Activated T-helper 17 cell treated with anti-CD3 and anti-CD28 coated beads, Interleukin-2, amount 50 U/mL, for 72 hours (primary cell): Measurements from ENCODE around the gene FBF1. TPM values are rescaled to one million over a fixed set of nuclear protein-coding genes. Genes with fewer than 3 reads are reported as not detected.

Experiments used
- ATAC-seq: fragments of 150-1000 bp; cut with Tn5 transposase; replicated peaks from 2 replicates; pipeline ENCODE4 v1.10.0; 2021; ENCODE audit warnings: mild to moderate bottlenecking, moderate library complexity
- H3K27ac Mint-ChIP-seq: one replicate; pipeline ENCODE4 v1.8.0; 2022; ENCODE audit warnings: mixed read lengths
- H3K27me3 Mint-ChIP-seq: one replicate; pipeline ENCODE4 v1.8.0; 2022; ENCODE audit warnings: mixed read lengths
- H3K36me3 Mint-ChIP-seq: one replicate; pipeline ENCODE4 v1.8.0; 2022; ENCODE audit warnings: low read depth, mild to moderate bottlenecking, mixed read lengths
- H3K4me1 Mint-ChIP-seq: one replicate; pipeline ENCODE4 v1.8.0; 2022; ENCODE audit warnings: mixed read lengths
- H3K4me3 Mint-ChIP-seq: one replicate; pipeline ENCODE4 v1.8.0; 2022; ENCODE audit warnings: mild to moderate bottlenecking, mixed read lengths
- H3K9me3 Mint-ChIP-seq: one replicate; pipeline ENCODE4 v1.8.0; 2022; ENCODE audit warnings: mixed read lengths
- total RNA-seq, 2 donors: library from RNA; stranded (reverse); gene quantifications; one replicate each; pipeline ENCODE4 v1.2.3, GENCODE V29; 2022

Gene FBF1
- total RNA-seq, 2 donors from 2014 or later = 9.2 to 10.6 TPM

DNA sequence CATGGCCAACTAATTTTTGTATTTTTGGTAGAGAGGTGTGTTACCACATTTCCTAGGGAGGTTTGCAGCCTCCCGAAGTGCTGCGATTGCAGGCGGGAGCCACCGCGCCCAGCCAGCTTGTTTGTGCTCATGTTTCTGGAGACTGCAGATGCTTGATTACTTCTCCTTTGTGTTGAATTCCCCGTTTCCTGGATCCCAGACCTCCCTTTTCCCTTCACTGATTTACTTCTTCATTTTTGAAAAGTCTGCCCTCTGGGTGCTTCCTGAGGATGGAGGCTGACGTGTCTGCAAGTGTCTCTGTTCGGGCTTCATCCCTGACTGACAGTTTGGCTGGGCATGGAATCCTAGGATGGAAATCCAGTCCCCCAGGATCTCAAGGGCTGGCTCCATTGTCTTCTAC, 55.4 kb downstream of the FBF1 start:
- no peaks in the 10 kb centered on the region for H3K27me3 Mint-ChIP-seq
- no peaks in the 10 kb centered on the region for H3K9me3 Mint-ChIP-seq
- H3K36me3 Mint-ChIP-seq = peaks cover 13% of the 10 kb centered on the region
- H3K27ac Mint-ChIP-seq = no peak overlapping the region
- no peak for ATAC-seq
- peaks cover 2% of the 10 kb centered on the region for H3K4me1 Mint-ChIP-seq
- H3K4me3 Mint-ChIP-seq = no peak overlapping the region

DNA sequence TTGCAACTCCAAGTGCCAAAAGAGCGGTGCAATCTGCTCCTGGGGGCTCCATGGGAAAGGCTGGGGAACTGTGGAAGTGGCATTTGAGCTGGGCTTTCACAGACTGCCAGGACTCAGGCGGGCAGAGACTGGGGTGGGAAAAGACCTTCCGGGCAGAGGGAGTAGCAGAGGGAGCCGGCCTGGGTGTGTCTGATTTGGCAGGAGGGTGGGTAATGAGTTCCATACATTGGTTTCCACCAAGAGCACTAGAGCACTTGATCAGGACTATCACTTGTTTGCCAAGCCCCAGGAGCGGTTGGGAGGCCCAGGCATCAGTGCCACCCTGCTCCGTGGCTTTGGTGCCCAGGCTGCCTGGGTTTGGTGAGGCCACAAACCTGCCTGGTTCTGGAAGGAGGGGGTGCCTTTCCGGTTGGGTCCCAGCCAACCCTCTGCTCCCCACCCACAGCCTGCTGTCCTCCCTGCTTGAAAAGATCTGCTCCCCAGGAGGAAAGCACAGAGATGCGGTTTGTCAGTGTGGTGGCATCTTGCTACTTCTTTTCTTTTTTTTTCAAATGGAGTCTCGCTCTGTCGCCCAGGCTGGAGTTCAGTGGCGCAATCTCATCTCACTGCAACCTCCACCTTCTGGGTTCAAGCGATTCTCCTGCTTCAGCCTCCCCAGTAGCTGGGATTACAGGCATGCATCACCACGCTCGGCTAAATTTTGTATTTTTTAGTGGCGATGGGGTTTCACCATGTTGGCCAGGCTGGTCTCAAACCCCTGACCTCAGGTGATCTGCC, 59.0 kb downstream of the FBF1 start:
- Mint-ChIP-seq H3K36me3 (no peaks in the 10 kb centered on the region), H3K27me3 (no peaks in the 10 kb centered on the region), H3K9me3 (no peaks in the 10 kb centered on the region), H3K4me1 (no peaks in the 10 kb centered on the region), H3K27ac (no peak overlapping the region), H3K4me3 (no peak overlapping the region)
- no peak for ATAC-seq

DNA sequence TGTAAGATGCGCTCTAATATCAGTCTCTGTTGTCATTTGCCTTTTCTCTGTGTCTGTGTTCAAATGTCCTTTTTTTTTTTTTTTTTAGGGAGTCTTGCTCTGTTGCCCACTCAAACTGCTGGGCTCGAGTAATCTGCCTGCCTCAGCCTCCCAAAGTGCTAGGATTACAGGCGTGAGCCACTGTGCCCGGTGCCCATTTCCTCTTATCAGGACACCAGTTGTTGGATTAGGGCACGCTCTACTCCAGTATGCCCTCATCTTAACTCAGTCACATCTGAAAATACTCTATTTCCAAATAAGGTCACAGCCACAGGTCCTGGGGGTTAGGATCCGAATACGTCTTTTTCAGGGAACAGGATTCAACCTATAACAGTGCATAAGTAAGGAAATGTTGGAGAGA, 60.6 kb downstream of the FBF1 start:
- H3K4me3 Mint-ChIP-seq = peak overlapping the region; percentile 27

DNA sequence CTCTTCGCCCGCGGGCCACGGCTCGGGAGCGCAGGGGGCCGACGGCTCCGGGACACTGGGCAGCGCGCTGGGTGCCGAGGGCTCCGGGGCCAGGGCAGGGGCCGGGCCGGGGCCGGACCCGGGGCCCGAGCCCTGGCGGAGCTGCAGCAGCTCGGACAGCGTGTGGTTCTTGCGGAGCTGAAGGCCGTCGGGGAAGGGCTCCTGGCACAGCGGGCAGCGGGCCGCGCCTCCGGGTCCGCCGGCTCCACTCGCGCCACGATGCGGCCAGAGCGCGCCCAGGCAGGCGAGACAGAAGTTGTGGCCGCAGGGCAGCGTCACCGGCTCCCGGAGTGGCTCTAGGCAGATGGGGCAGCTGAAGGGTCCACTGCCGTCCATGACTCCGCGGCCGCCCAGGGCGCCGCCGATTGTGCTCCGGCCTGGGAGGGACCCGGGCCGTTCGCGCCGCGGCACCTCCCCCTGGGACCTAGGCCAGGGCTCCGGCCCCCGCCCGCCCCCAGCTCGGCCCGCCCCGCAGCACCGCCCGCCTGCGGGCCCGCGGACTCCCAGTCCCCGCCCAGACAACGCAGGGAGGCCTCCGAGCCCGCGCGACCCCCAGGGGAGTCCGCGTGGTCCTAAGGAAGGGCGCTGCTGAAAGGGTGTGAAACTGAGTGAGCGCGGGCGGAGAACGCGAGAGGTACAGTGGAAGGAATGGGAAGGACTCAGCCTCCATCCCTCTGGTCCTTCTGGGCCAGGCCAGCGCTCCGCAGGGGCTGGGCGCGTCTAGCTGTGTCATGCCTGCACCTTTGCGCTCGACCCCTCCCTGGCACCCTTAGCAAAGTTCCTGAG, 62.5 kb downstream of the FBF1 start, which contains the start of gene TRIM47:
TRIM47 (minus strand) TSS at position 408 of the 825 bp plus-strand sequence; CDS start at position 375, 33 bp downstream.
- peak; percentile 17 for ATAC-seq
- peak within 1 kb of the TSS; percentile 88 for H3K27ac Mint-ChIP-seq

More for the DNA sequence above, 60.6 kb downstream of the FBF1 start:
- Mint-ChIP-seq H3K4me1 (no peaks in the 10 kb centered on the region), H3K27ac (no peak overlapping the region), H3K9me3 (no peaks in the 10 kb centered on the region), H3K36me3 (no peaks in the 10 kb centered on the region), H3K27me3 (no peaks in the 10 kb centered on the region)
- ATAC-seq = no peak

GRCh38 chr17:75877752-75878173, 63.1 kb downstream of the FBF1 start:
- Mint-ChIP-seq H3K27me3 (no peaks in the 10 kb centered on the region), H3K4me1 (no peaks in the 10 kb centered on the region)

More for the DNA sequence above, 62.5 kb downstream of the FBF1 start, which contains the start of gene TRIM47:
- Mint-ChIP-seq H3K36me3 (no peaks in the 10 kb centered on the region), H3K27me3 (no peaks in the 10 kb centered on the region), H3K9me3 (no peaks in the 10 kb centered on the region), H3K4me3 (peak within 1 kb of the TSS; percentile 93), H3K4me1 (no peaks in the 10 kb centered on the region)

GRCh38 chr17:75876938-75877751, 63.7 kb downstream of the FBF1 start:
- H3K27ac Mint-ChIP-seq = peak overlapping the region; percentile 88
- H3K36me3 Mint-ChIP-seq = no peaks in the 10 kb centered on the region
- H3K4me1 Mint-ChIP-seq = no peaks in the 10 kb centered on the region
- H3K4me3 Mint-ChIP-seq = peak overlapping the region; percentile 93
- H3K27me3 Mint-ChIP-seq = no peaks in the 10 kb centered on the region
- H3K9me3 Mint-ChIP-seq = no peaks in the 10 kb centered on the region
- ATAC-seq = peak; percentile 44

More at GRCh38 chr17:75877752-75878173, 63.1 kb downstream of the FBF1 start:
- Mint-ChIP-seq H3K4me3 (peak overlapping the region; percentile 93), H3K27ac (peak overlapping the region; percentile 88), H3K9me3 (no peaks in the 10 kb centered on the region), H3K36me3 (no peaks in the 10 kb centered on the region)
- ATAC-seq = peak; percentile 79

- peak overlapping the region; percentile 93 for H3K4me3 Mint-ChIP-seq
- peak overlapping the region; percentile 88 for H3K27ac Mint-ChIP-seq
- no peaks in the 10 kb centered on the region for H3K27me3 Mint-ChIP-seq
- H3K4me1 Mint-ChIP-seq = no peaks in the 10 kb centered on the region
- H3K36me3 Mint-ChIP-seq = no peaks in the 10 kb centered on the region
- ATAC-seq = peak; percentile 43
- no peaks in the 10 kb centered on the region for H3K9me3 Mint-ChIP-seq
These were observed 64.5 kb downstream of the FBF1 start for GRCh38 chr17:75876190-75876937.

DNA sequence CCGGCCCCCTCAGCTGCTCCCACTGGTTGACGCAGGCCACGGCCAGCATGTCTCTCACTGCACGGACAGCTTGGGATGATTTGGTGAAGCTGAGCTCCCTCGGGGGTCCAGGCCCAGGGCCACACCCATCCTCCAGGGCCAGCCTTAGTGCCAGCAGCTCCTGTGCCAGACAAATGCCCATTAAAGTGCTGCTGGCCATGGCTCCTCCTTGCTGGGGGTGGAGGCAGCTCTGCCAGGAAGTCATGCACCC, 65.0 kb downstream of the FBF1 start:
- H3K4me1 Mint-ChIP-seq = no peaks in the 10 kb centered on the region
- no peaks in the 10 kb centered on the region for H3K36me3 Mint-ChIP-seq
- H3K9me3 Mint-ChIP-seq = no peaks in the 10 kb centered on the region
- ATAC-seq = no peak
- peak overlapping the region; percentile 93 for H3K4me3 Mint-ChIP-seq
- H3K27me3 Mint-ChIP-seq = no peaks in the 10 kb centered on the region
- H3K27ac Mint-ChIP-seq = peak overlapping the region; percentile 88

- H3K9me3 Mint-ChIP-seq = no peaks in the 10 kb centered on the region
- H3K4me1 Mint-ChIP-seq = no peaks in the 10 kb centered on the region
- H3K27me3 Mint-ChIP-seq = no peaks in the 10 kb centered on the region
- H3K4me3 Mint-ChIP-seq = peak overlapping the region; percentile 93
- no peaks in the 10 kb centered on the region for H3K36me3 Mint-ChIP-seq
- no peak for ATAC-seq
- peak overlapping the region; percentile 88 for H3K27ac Mint-ChIP-seq
These were observed 65.5 kb downstream of the FBF1 start for GRCh38 chr17:75875182-75875939.

DNA sequence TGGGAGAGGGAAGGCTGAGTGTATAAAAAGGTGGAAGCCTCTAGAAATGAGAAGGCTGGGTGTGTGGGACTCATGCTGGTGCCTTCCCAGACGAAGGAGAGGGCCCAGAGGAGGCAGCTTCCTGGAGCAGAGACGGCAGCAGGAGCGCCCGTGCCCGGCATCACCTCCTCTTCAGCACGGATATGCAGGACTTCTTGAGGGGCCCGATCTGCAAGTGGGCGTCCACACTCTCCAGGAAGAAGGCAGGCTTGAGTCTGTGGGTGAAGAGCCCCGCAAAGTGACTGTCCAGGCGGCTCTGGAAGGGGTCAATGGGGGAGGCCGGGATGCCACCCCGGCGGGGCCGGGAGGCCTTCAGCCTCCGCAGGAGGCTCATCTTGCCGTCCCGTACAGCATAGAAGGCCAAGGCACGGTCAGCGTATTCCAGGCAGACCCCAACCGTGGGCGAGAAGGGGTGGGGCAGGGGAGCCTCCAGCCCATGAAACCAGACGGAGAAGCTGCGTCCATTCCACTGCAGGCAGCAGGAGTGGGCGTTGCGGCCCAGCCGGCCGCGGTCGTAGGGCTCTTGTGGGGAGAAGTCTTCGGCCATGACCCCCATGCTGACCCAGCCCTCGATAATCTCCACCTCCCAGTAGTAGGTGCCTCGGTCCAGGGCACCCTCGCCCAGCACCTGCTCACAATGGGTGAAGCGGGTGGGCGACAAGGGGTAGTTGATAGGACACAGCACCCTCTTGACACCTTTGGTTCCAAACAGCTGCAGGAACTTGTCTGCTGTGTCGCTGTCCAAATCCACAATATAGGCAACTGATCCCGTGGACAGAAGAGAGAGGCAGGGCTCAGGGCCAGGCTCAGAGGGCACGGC, 66.3 kb downstream of the FBF1 start:
- no peaks in the 10 kb centered on the region for H3K4me1 Mint-ChIP-seq

DNA sequence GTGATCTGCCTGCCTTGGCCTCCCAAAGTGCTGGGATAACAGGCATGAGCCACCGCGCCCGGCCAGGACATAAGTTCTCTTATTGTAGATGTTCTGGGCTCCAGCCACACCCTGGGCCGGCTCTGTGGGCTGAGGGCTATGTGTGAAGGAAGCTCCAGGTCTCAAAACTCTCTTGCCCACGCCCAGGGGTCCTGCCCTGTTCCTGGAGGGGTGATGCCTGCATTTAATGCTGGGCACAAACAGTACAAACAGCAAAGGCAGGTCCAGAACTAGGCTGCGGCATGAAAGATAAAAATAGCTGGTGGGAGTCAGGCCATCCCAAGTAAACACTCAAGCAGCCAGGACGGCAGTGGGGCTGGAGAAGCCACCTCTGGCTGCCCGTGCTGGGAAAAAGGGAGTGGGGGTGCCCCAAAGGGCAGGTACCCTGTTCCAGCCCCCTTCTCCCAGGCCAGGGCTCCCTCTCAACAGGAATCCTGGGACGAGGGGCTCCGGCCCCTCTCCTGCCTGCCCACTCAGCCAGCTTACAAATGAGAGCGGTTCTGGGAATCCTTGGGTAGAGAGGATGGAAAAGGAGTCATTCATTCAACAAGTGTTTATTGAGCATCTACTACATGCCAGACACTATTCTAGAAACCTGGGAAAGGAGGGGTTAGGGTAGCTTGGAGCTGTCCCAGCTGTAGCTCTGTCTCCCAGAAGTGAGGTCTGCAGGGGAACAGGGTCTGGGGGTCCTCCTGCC, 67.1 kb downstream of the FBF1 start:
- Mint-ChIP-seq H3K27me3 (no peaks in the 10 kb centered on the region), H3K36me3 (no peaks in the 10 kb centered on the region), H3K4me1 (no peaks in the 10 kb centered on the region), H3K27ac (peak overlapping the region; percentile 20), H3K4me3 (no peak overlapping the region), H3K9me3 (no peaks in the 10 kb centered on the region)
- no peak for ATAC-seq

More for the DNA sequence above, 66.3 kb downstream of the FBF1 start:
- Mint-ChIP-seq H3K4me3 (no peak overlapping the region), H3K27ac (peak overlapping the region; percentile 20), H3K9me3 (no peaks in the 10 kb centered on the region), H3K36me3 (no peaks in the 10 kb centered on the region), H3K27me3 (no peaks in the 10 kb centered on the region)
- ATAC-seq = no peak
